Muscle of leg (tissue), 11 donors: ENCODE results near the gene ZSCAN5B. TPM values are rescaled to one million over a fixed set of nuclear protein-coding genes. Genes with fewer than 3 reads are reported as not detected.
"Not testable (repeated sequence)": the region's sequence is repeated elsewhere in the genome, so short reads cannot be mapped to it uniquely, and the experiment has no call there.

Source experiments
- DNase-seq: peaks from one replicate; pipeline ENCODE4 v3.0.0; 2013
- H3K27ac ChIP-seq: one replicate; pipeline ENCODE4 v1.5.1; 2013; ENCODE audit warnings: mild to moderate bottlenecking, low read length, control low read depth
- H3K27me3 ChIP-seq: one replicate; pipeline ENCODE4 v1.6.1; 2013; ENCODE audit warnings: low read length; ENCODE audit not compliant: control insufficient read depth, insufficient read depth
- H3K36me3 ChIP-seq: one replicate; pipeline ENCODE4 v1.6.1; 2013; ENCODE audit warnings: low read length; ENCODE audit not compliant: control insufficient read depth, insufficient read depth
- H3K4me1 ChIP-seq: one replicate; pipeline ENCODE4 v1.6.1; 2013; ENCODE audit warnings: low read length; ENCODE audit not compliant: control insufficient read depth, insufficient read depth
- H3K4me3 ChIP-seq: one replicate; pipeline ENCODE4 v1.5.1; 2013; ENCODE audit warnings: low read length, control low read depth
- H3K9me3 ChIP-seq: replicated peaks from 2 replicates; pipeline ENCODE4 v1.6.1; 2013; ENCODE audit warnings: low read depth, low read length; ENCODE audit not compliant: control insufficient read depth
- WGBS: methylation state at CpG from one replicate; pipeline ENCODE4 v1.1.5; 2013; ENCODE audit warnings: missing lambda C conversion rate; ENCODE audit not compliant: insufficient coverage; 5-methylcytosine and 5-hydroxymethylcytosine counted together
- polyA plus RNA-seq, 8 donors: library from polyadenylated mRNA; unstranded; fragments of 120-200 nt; gene quantifications; one replicate each; pipeline versions ENCODE4 v1.2.1 to v1.2.3, GENCODE V29; 2013; ENCODE audit warnings: inconsistent platforms in 1 of 8, low replicate concordance in 1 of 8; ENCODE audit not compliant: insufficient read length in 8 of 8, insufficient read depth in 1 of 8
- total RNA-seq: library from RNA; stranded (reverse); fragments of 120-200 nt; gene quantifications from one replicate; pipeline ENCODE4 v1.2.4, GENCODE V29; 2013

The ZSCAN5B gene
- total and polyA plus RNA-seq, 9 donors = 0.09 to 0.12 TPM; not detected in 7

DNA sequence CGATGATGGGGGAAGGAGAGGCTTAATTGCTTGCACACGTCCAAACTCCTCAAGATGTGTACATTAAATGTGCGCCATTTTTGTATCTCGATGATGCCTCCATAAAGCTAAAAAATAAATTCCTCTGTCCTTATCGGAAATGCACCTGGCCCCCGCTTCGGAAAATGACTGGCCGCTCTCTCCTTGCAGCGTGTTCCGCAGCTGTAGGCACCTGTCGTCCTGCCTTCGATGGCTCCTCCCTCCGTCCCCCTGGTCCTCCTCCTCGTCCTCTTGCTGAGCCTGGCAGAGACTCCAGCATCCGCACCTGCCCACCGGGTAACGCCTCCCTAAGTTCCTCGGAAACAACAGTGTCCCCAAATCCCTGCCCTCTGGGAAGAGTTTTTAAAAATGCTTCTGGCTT is 20.7 kb downstream of the ZSCAN5B start:
- no peak for DNase-seq
- no peaks in the 10 kb centered on the region for H3K4me1 ChIP-seq
- H3K27me3 ChIP-seq = peaks cover 11% of the 10 kb centered on the region
- H3K9me3 ChIP-seq = no peaks in the 10 kb centered on the region
- no peak overlapping the region for H3K4me3 ChIP-seq
- no peaks in the 10 kb centered on the region for H3K36me3 ChIP-seq
- 76% methylated on average over 12 of the region's 18 CpGs for WGBS
- H3K27ac ChIP-seq = no peak overlapping the region

DNA sequence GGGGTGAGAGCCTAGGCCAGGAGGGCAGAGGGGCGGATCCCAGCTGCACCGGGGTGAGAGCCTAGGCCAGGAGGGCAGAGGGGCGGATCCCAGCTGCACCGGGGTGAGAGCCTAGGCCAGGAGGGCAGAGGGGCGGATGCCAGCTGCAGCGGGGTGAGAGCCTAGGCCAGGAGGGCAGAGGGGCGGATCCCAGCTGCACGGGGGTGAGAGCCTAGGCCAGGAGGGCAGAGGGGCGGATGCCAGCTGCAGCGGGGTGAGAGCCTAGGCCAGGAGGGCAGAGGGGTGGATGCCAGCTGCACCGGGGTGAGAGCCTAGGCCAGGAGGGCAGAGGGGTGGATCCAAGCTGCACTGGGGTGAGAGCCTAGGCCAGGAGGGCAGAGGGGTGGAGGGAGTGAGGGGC is 21.3 kb downstream of the ZSCAN5B start:
- H3K27ac ChIP-seq = not testable (repeated sequence)
- WGBS = 75% methylated on average over 9 of the region's 11 CpGs

DNA sequence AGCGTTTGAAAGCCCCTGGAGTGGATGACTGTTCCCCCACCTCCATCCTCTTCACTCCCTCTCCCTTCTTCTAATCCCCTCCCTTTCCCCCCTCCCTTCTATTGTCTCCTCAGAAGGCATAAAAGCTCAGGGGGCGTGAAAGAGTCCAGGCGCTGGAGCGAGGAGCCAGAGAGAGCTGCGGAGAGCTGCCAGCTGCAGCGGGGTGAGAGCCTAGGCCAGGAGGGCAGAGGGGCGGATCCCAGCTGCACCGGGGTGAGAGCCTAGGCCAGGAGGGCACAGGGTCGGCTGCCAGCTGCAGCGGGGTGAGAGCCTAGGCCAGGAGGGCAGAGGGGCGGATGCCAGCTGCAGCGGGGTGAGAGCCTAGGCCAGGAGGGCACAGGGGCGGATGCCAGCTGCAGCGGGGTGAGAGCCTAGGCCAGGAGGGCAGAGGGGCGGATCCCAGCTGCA is 21.7 kb downstream of the ZSCAN5B start, which contains the start of gene GALP:
Gene GALP, plus strand, starts transcription at position 148 of the 447 bp plus-strand sequence. CDS start 1,101 bp downstream, outside the sequence.
- H3K4me1 ChIP-seq, H3K27ac ChIP-seq, H3K36me3 ChIP-seq, DNase-seq, H3K9me3 ChIP-seq, H3K4me3 ChIP-seq: not testable (repeated sequence)
- 39% methylated on average over 11 of the region's 15 CpGs for WGBS
- H3K27me3 ChIP-seq = peaks cover 11% of the 10 kb centered on the region

More for the DNA sequence above, 21.3 kb downstream of the ZSCAN5B start:
- DNase-seq, H3K36me3 ChIP-seq, H3K9me3 ChIP-seq, H3K4me1 ChIP-seq, H3K4me3 ChIP-seq: not testable (repeated sequence)
- H3K27me3 ChIP-seq = peaks cover 11% of the 10 kb centered on the region

DNA sequence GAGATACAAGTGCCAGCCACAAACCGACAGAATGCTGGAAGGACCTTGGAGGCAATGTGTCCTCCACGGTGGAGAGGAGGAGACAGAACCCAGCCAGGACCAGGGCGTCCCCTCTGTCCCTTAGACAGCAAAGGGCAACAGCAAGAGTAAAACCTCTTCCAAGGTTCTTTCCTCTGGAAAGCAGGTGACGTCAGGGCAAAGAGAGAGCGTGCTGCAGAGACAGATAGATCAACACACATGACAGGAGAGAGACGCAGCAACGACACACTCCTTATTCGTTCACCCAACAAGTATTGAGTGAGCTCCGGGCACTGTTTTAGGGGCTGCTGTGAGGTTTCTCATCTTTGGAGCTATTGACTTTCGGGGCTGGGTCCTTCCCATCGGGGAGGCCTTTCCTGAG is 23.0 kb downstream of the ZSCAN5B start:
- Histone ChIP-seq H3K4me1 (no peaks in the 10 kb centered on the region), H3K4me3 (no peak overlapping the region), H3K27me3 (peaks cover 11% of the 10 kb centered on the region), H3K36me3 (no peaks in the 10 kb centered on the region), H3K9me3 (no peaks in the 10 kb centered on the region), H3K27ac (no peak overlapping the region)
- WGBS = 50% methylated on average over 4 of the region's 11 CpGs
- DNase-seq = no peak

DNA sequence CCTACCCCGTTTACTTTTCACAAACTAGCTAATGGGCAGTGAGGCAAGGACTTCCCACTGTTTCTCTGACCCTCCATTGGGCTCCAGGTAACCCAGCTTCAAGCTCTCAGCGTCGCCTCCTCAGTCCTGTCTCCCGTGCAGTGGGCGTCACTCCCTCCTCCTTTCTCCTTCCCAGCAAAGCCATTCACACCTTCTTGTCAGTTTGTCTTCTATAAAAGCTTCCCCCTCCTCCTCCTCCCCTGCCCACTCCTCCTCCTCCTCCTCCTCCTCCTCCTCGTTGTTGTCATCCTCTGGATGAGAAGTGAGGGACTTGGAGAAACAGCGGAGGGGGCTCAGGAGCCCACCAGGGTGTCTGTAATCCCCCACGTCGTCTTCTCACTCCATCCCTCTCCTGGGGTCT is 23.5 kb downstream of the ZSCAN5B start:
- 6% methylated on average over 4 of the region's 9 CpGs for WGBS
- no peak overlapping the region for H3K27ac ChIP-seq
- H3K9me3 ChIP-seq = no peaks in the 10 kb centered on the region
- H3K4me1 ChIP-seq = no peaks in the 10 kb centered on the region
- DNase-seq = no peak
- no peaks in the 10 kb centered on the region for H3K36me3 ChIP-seq
- H3K27me3 ChIP-seq = peaks cover 11% of the 10 kb centered on the region
- H3K4me3 ChIP-seq = no peak overlapping the region

DNA sequence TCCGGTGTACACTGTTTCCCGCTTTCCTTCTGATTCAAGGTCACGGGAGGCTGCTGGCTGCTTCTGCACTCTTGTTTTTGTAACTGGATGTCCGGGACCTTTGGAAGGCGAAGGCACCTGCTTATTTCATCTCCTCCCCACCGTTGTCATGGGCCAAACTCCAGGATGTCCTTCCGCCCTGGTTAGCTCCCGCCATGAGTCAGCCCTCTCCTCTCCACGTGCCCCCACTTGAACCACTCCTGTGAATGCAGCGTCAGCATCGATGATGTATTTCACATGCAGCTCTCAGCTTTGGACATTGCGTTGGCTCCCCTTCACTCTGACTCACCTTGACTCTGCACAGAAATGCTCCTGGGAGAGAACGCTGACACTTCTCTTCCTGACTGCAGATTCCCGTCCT is 27.3 kb downstream of the ZSCAN5B start:
- Histone ChIP-seq H3K36me3 (no peaks in the 10 kb centered on the region), H3K9me3 (no peaks in the 10 kb centered on the region), H3K27me3 (peaks cover 3% of the 10 kb centered on the region), H3K4me3 (no peak overlapping the region), H3K27ac (no peak overlapping the region), H3K4me1 (no peaks in the 10 kb centered on the region)
- 73% methylated on average over 12 of the region's 14 CpGs for WGBS
- DNase-seq = no peak

DNA sequence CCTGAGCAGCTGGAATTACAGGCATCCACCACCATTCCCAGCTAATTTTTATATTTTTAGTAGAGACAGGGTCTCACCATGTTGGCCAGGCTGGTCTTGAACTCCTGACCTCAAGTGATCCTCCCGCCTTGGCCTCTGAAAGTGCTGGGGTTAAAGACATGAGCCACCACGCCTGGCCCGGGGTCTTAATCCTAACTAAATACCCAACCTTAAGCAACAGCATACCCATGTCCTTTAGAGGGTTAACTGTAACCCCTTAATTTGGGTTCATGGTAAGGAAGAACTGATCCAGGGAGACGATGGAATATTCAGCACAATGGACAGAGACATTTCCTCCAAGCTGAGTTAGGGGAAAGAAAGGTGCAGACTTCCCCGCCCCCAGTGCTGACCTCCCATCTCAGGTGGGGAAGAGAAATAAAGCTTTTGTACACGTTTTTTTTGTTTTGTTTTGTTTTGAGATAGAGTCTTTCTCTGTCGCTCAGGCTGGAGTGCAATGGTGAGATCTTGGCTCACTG is 30.5 kb downstream of the ZSCAN5B start:
- DNase-seq = no peak
- no peaks in the 10 kb centered on the region for H3K27me3 ChIP-seq
- WGBS = 0% methylated on average over 1 of the region's 7 CpGs
- no peaks in the 10 kb centered on the region for H3K36me3 ChIP-seq
- no peak overlapping the region for H3K4me3 ChIP-seq
- H3K4me1 ChIP-seq = no peaks in the 10 kb centered on the region
- H3K9me3 ChIP-seq = no peaks in the 10 kb centered on the region
- H3K27ac ChIP-seq = no peak overlapping the region

DNA sequence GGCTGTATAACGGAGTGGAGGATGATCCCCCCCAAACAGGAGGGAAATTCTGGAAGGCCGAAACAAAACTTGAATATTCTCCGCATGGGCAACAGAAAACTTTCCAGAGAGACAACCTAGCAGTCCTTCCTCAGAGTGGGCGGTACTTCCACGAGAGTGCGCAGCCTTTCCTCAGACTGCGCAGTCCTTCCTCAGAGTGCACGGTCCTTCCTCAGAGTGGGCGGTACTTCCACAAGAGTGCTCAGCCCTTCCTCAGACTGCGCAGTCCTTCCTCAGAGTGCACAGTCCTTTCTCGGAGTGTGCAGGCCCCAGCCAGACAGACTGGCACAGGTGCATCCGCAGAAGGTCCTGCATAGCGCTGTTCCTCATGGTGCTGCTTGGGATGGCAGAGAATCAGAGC is 34.5 kb downstream of the ZSCAN5B start:
- Histone ChIP-seq H3K27ac (no peak overlapping the region), H3K36me3 (peaks cover 19% of the 10 kb centered on the region), H3K27me3 (no peaks in the 10 kb centered on the region), H3K9me3 (no peaks in the 10 kb centered on the region), H3K4me3 (no peak overlapping the region), H3K4me1 (no peaks in the 10 kb centered on the region)
- 91% methylated on average over 13 of the region's 13 CpGs for WGBS
- DNase-seq = no peak

DNA sequence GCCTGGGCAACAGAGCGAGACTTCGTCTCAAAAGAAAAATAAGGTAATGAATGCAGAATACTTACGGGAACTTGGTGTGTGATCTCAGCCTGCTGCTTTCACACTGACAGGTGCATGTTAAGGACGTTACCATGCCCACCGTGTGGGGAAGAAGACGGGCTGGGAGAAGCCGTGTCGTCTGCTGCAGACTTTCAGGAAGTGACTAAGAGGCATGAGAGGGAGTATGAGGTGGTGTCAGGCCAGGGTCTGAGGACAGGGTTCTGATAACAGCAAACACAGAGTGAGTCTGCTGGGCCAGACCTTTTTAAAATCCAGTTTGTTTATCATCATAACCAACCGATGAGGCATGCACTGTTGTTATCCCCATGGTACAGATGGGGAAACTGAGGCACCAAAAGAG is 35.3 kb downstream of the ZSCAN5B start:
- H3K27ac ChIP-seq = no peak overlapping the region

DNA sequence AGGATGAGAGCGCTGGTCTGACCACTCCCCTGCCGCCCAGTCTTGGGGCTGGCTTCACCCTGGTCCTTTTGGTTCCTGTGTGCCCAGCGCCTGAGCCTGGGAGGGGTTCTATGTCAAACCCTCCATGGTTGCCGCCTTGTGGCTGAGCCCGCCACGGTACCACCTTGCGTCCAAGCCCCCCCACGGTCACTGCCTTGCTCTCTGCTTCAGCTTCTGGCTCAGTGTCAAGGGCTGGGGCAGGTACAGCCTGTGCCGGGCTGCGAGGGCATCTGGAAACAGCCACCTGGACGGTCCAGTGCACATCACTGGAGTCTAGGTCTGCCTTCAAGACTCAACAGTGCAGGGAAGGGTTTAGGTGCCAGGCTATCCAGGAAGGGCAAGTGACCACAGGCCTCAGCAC is 36.0 kb downstream of the ZSCAN5B start:
- Histone ChIP-seq H3K9me3 (no peaks in the 10 kb centered on the region), H3K27ac (no peak overlapping the region), H3K27me3 (no peaks in the 10 kb centered on the region), H3K36me3 (peaks cover 26% of the 10 kb centered on the region), H3K4me3 (no peak overlapping the region), H3K4me1 (no peaks in the 10 kb centered on the region)
- no peak for DNase-seq
- WGBS = 96% methylated on average over 11 of the region's 11 CpGs

More for the DNA sequence above, 35.3 kb downstream of the ZSCAN5B start:
- H3K27me3 ChIP-seq = no peaks in the 10 kb centered on the region
- no peaks in the 10 kb centered on the region for H3K4me1 ChIP-seq
- H3K4me3 ChIP-seq = no peak overlapping the region
- H3K36me3 ChIP-seq = peaks cover 22% of the 10 kb centered on the region
- no peak for DNase-seq
- WGBS = 64% methylated on average over 9 of the region's 9 CpGs
- no peaks in the 10 kb centered on the region for H3K9me3 ChIP-seq
